HG03457 (cell line): ENCODE data around the gene NPHS2.
"Not testable (repeated sequence)": the region's sequence is repeated elsewhere in the genome, so short reads cannot be mapped to it uniquely, and the experiment has no call there.

Experiments
- ATAC-seq: cut with Tn5 transposase; IDR thresholded peaks from one replicate; pipeline ENCODE4 v1.9.1; 2021; ENCODE audit warnings: moderate number of reproducible peaks; ENCODE audit not compliant: unreplicated experiment

Gene NPHS2

GRCh38 chr1:179548666-179549367 is 26.9 kb downstream of the NPHS2 start:
- ATAC-seq: no peak

DNA sequence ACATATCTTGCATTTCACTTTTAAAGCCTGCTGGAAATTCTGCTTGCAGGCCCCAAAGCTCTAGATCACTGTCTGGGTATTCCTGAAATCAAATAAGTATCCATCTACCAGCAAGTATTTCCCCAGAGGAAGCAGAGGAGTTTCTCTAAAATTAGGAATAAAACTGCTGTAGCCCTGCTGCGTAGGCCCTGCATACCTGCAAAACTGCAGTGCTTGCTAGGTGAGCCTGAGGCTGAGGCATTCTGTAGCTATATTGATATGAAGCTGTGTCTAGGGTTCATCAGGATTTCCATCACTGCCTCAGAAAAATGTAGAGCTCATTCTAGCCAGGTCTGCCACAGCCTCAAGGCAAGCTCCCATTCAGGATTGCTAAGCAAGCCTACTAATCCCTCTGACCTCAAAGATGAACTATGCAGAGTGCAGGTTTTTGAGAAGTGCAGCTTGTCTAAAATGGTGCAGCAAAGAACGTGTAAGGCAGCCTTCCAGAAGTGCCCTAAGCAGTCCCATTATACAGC is 28.7 kb downstream of the NPHS2 start:
- no peak for ATAC-seq

DNA sequence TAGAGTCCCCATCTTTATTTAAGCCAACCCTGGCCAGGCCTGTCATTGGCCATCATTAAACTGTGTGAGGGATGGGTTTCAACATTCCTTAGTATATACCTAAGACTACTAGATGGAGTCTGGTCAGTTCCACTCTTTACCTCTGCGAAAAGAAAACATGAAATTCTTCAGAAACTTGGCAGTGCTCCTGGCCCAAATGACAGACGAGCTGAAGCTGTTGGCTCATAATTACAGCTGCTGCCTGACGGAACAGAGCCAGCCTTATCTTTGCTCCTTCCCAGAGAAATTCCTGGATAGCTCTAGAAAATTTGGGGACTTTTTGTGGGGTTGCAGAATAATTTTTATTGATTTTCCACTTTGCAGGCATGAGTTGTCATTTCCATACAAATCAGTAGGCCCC is 30.4 kb downstream of the NPHS2 start:
- no peak for ATAC-seq

GRCh38 chr1:179541774-179542173 is 34.0 kb downstream of the NPHS2 start:
- no peak for ATAC-seq

DNA sequence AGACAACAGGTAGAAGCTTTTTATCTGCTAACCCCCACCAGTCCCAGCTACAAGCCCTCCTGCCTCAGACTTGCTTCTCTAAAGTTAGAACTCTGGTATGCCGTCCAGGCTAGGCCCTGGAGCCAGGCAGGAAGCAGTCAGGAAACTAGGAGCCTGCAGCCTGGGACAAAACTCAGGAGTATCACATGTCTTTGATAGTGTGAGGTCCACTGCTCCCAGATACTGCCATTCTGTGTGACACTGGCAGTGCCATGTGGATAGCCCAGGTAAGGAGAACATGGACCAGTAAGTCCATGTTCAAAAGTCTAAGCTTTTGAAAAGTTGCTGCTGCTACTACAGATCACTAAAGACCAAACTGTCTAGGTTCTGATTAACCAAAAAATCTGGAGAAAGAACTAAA is 45.4 kb downstream of the NPHS2 start:
- no peak for ATAC-seq

GRCh38 chr1:179529482-179530195 is 46.1 kb downstream of the NPHS2 start:
- ATAC-seq: no peak

GRCh38 chr1:179518544-179518943 is 57.2 kb downstream of the NPHS2 start:
- ATAC-seq: not testable (repeated sequence)

DNA sequence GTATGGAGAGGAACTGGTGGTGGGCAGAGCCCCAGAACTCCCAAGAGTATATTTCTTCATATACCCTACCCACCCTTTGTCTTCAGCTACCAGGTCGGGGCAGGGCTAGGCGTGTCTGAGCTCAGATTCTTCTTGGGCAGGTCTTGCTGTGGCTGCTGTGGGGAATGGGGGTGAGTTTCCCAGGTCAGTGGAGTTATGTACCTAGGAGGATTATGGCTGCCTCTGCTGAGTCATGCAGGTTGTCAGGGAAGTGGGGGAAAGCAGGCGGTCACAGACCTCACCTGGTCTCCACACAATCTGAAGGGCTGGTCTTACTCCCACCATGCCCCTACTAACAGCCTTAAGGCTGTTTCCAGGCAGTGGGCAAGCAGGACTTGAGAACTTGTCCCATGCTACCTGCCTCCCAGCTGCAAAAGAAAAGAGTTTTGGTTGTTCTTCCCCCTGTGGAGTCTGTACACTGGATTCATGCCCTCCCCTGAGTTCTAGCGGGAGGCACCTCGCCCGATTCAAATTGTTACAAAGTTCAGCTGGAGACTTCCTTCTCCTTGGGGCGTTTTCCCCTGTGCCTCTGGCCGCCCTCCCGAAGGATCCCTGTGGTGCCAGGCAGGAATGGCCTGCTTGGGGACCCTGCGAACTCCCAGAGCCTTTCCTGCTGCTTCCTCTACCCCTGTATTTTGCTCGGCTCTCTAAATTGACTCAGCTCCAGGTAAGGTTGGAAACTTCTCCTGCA is 58.6 kb downstream of the NPHS2 start:
- no peak for ATAC-seq

- ATAC-seq: no peak
Observed at GRCh38 chr1:179510038-179510437, 65.7 kb downstream of the NPHS2 start.

DNA sequence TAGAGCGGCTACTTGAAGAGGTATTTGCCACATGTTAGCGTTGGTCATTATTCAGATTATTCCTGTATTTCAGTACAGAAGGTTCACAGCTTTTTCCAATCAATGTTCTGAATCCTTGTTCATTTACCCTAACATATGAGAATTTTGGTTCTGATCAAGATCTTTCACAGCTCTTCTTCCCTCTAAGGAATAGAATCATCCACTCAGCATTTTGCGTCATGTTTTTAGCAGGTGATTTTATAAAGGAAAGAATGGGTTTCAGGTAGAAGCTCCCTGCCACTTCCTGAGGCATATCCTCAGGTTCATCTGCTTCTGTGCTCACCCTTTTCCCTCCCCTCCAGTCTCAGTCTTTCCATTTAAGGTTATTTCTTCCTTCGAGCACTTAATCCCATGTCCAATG is 66.4 kb downstream of the NPHS2 start:
- no peak for ATAC-seq

DNA sequence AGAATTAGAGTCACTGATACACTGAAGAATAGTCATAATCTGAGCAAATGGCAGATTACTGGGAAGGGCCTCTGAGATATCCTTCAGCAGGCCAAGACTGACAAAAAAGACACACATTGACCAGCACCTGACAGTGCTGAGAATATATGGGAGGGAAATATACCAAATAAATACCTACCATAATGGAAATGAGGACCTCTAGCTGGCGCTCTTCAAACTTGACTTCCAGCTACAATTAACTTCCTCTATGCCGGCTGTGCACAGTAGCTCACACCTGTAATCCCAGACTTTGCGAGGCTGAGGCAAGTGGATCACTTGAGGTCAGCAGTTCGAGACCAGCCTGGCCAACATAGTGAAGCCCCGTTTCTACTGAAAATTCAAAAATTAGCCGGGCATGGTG is 69.5 kb downstream of the NPHS2 start:
- ATAC-seq: no peak
